Endometrial microvascular endothelial cells (primary cell): ENCODE measurements around the gene REV3L. TPM values are rescaled to one million over a fixed set of nuclear protein-coding genes. Genes with fewer than 3 reads are reported as not detected.

ENCODE experiments used
- in situ Hi-C: cut with HindIII; loops from 2 replicates; pipeline ENCODE4 v1.10.0; 2017; ENCODE audit warnings: low sequenced_read_pairs, low pct_unique_long_range_greater_than_20kb; ENCODE audit errors: inconsistent ontology term
- total RNA-seq: library from RNA; depleted of rRNA; stranded (reverse); fragments of >200 nt; gene quantifications from one replicate; pipeline ENCODE4 v1.2.3, GENCODE V29; 2015; ENCODE audit errors: inconsistent ontology term

Gene REV3L
- total RNA-seq, 1 donor from 2014 or later, result 35.0 TPM

- in situ Hi-C loops, result no loop called here
Measured at GRCh38 chr6:111403388-111403787, 79.6 kb downstream of the REV3L start.

- in situ Hi-C loops, result no loop called here
Measured at GRCh38 chr6:111399626-111400025, 83.4 kb downstream of the REV3L start.

DNA sequence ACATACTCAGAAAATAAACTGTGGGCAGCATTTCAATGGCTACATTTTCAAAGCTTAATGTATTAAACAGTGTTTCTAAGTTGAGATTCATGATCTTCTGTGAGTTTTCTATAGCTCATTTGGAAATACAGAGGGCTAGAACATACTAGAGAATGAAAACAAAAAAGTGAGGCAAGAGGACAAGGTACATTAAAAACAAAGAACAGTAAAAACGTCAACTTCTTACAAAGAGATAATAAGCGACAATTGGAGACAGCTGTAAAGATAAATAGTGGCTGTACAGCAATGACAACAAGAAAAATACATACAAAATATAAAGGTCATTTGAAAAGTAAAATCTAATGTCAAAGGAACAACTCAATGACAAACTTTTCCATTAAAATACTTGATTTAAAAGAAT lies 94.3 kb downstream of the REV3L start:
- in situ Hi-C loops, result no loop called here

DNA sequence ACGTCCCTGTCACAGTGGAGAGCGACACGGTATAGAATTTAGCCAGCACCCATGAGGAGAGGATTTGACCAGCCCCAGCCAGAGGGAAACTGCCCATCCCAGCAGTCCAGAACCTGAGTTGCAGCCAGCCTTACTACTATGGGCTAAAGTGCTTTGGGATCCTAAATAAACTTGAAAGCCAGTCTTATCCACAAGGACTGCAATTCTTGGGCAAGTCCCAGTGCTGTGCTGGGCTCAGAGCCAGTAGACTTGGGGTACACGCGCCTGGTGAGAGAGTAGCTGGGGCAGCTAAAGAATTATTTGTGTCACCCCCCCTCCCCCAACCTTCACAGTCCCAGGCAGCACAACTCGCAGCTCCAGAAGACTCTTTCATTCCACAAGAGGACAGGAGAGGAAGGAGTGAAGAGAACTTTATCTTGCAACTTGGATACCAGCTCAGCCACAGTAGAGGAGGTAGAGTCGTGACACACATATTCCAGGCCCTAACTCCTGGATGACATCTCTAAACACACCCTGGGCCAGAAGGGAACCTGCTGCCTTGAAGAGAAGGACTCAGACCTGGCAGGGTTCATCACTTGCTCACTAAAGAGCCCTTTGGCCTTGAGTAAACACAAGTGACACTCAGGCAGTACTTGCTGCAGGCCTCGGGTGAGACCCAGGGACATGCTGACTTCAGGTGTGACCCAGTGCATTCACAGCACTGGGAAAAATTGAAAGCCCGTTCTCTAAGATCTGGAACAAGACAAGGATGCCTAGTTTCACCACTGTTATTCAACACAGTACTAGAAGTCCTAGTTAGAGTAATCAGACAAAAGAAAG lies 100.3 kb downstream of the REV3L start:
- in situ Hi-C loops, result no loop called here

GRCh38 chr6:111381728-111382127 lies 101.3 kb downstream of the REV3L start:
- in situ Hi-C loops, result no loop called here

- in situ Hi-C loops, result no loop called here
Measured at GRCh38 chr6:111381123-111381522, 101.9 kb downstream of the REV3L start.

DNA sequence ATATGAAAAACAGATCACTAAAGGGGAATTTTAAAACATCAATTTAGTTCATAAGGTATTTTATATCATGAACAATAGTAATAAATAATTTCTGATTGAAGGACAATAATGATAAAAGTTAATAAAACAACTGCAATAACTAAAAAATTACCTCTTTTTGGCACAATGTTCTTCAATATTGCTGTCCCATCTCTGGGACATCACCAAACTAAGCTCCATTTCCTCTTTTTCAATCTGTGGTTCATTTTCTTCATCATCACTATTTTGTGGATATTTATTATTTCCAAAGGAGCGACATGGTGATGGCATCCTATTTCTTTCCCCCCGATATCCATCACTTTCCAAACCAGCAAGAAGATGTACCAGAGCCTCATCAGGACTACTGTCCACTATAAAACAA lies 103.2 kb downstream of the REV3L start:
- in situ Hi-C loops, result no loop called here

GRCh38 chr6:111379302-111379701 lies 103.7 kb downstream of the REV3L start:
- in situ Hi-C loops, result no loop called here

GRCh38 chr6:111377558-111378120 lies 105.4 kb downstream of the REV3L start:
- in situ Hi-C loops, result no loop called here

- in situ Hi-C loops, result no loop called here
Measured at GRCh38 chr6:111367393-111368088, 115.5 kb downstream of the REV3L start.

- in situ Hi-C loops, result no loop called here
Measured at GRCh38 chr6:111361648-111362047, 121.4 kb downstream of the REV3L start.

- in situ Hi-C loops, result no loop called here
Measured at GRCh38 chr6:111358454-111358853, 124.6 kb downstream of the REV3L start.

DNA sequence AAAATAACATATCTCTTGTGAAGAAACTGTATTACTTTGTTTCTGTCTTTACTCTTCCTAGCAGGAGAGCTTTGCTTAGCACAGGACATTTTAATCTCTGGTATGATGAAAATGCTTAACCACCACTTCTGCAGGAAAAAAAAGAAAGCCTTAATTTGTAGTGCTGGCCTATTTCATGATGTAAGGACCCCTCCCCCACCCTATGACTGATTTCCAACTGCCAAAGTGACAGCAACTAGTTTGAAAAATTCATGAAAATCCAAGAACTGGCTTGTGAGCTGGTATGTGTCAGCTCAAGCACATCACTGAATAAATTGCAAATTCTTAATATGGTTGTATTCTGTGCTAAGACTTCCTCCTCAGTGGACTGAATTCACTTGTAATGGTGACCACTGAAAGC lies 125.3 kb downstream of the REV3L start:
- in situ Hi-C loops, result no loop called here

DNA sequence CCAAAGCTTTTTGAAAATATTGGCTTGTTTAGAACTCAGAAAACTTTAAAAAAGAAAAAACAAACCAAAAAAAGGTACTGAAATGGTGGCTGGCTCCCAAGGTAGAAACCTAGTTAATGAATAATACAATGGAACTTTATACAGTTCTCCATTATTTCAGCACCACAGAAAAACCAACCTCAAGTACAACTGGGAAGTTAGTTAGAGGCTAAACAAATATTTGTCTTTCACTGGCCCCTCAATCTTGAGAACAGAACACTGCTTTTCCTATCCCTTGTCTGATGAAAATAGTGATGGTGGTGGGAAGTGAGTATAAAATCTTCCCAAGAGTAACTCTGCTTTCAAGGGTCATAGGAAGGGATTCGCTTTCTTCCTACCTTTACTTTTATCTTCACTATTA lies 126.5 kb downstream of the REV3L start:
- in situ Hi-C loops, result no loop called here

- in situ Hi-C loops, result no loop called here
Measured at GRCh38 chr6:111354758-111355555, 128.1 kb downstream of the REV3L start.

DNA sequence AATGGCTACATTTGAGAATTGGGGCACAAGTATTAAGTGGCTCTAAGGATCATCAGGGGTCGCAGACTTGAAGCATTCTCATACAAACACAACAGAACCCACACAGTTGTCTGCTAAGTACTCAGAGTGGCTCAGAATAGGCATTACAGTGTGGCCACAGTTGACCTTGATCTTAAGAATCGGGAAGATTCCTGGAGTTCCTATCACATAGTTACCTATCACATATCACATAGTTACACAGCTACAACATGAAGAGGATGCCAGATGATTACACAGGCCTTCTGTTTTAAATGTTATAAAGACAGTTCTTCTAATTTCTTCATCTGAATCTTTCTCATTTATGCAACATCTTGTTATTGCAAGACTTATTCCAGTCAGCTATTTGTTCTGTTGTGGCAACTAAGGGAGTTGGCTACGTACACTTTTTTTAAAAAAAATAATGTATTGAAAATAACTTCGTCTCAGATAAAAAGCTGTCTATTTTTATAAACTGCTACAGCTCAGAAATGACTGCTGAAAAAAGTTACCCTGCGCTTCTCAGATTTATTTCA lies 129.0 kb downstream of the REV3L start:
- in situ Hi-C loops, result no loop called here

GRCh38 chr6:111347589-111347988 lies 135.4 kb downstream of the REV3L start:
- in situ Hi-C loops, result no loop called here

- in situ Hi-C loops, result no loop called here
Measured at GRCh38 chr6:111342913-111343312, 140.1 kb downstream of the REV3L start.

DNA sequence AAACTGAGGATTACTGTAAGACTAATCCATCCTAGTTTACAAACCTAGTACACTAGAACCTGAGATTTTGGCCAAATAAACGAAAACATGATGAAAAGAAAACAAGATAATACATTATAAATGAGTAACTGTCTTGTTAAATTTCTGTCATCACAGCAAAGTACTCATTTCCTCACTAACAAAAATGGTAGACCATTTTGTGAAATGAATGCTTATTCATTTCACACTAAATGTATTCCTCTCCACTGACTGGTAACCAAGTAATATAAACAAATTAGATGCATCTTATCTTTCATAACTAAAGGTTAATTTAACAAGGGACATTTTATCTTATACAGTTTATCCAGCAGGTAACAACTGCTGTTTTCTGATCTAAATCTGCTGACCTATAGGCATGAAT lies 143.7 kb downstream of the REV3L start:
- in situ Hi-C loops, result no loop called here
